LNCaP clone FGC (cell line): ENCODE data around the gene SMIM41.
"Not testable (repeated sequence)": the region's sequence is repeated elsewhere in the genome, so short reads cannot be mapped to it uniquely, and the experiment has no call there.

ENCODE experiments used
- DNase-seq: peaks from one replicate; pipeline ENCODE4 v3.0.0-alpha.2; 2011; ENCODE audit warnings: low read depth
- H3K4me3 ChIP-seq: 2 replicates; pipeline ENCODE4 v1.5.1; 2011; ENCODE audit warnings: mild to moderate bottlenecking, low read depth, low read length, control low read depth
- CTCF ChIP-seq: IDR thresholded peaks from 2 replicates; pipeline ENCODE4 v1.5.1; 2012; ENCODE audit warnings: mild to moderate bottlenecking; ENCODE audit not compliant: control insufficient read depth, insufficient read depth; ENCODE audit errors: extremely low read depth

SMIM41 gene

GRCh38 chr12:52093346-52093745 is 13.8 kb downstream of the SMIM41 start:
- TF ChIP-seq CTCF: no peak
- no peak overlapping the region for H3K4me3 ChIP-seq
- DNase-seq: peak; percentile 71

GRCh38 chr12:52096332-52097044 is 17.0 kb downstream of the SMIM41 start:
- no peak for TF ChIP-seq CTCF
- DNase-seq: no peak

GRCh38 chr12:52097045-52097666 is 17.7 kb downstream of the SMIM41 start:
- DNase-seq: no peak
- no peak overlapping the region for H3K4me3 ChIP-seq
- no peak for TF ChIP-seq CTCF

More at GRCh38 chr12:52096332-52097044, 17.0 kb downstream of the SMIM41 start:
- H3K4me3 ChIP-seq: no peak overlapping the region

GRCh38 chr12:52104431-52105089 is 25.1 kb downstream of the SMIM41 start:
- DNase-seq, H3K4me3 ChIP-seq: not testable (repeated sequence)

GRCh38 chr12:52116222-52117125 is 37.0 kb downstream of the SMIM41 start:
- 0 out of 2 replicates have a peak, but pooled peaks have one; percentile 3 for TF ChIP-seq CTCF
- peak overlapping the region; percentile 39 for H3K4me3 ChIP-seq
- DNase-seq: peak; percentile 88

GRCh38 chr12:52117806-52118475 is 38.4 kb downstream of the SMIM41 start:
- H3K4me3 ChIP-seq: not testable (repeated sequence)
- DNase-seq: peak; percentile 75

- DNase-seq: no peak
- peak; percentile 42 for TF ChIP-seq CTCF
- H3K4me3 ChIP-seq: no peak overlapping the region
Observed at GRCh38 chr12:52119398-52120254, 40.1 kb downstream of the SMIM41 start.
